ENCODE data around the gene PKNOX2. TPM values are rescaled to one million over a fixed set of nuclear protein-coding genes. Genes with fewer than 3 reads are reported as not detected.

Gene PKNOX2
- total RNA-seq, 1 experiment from 2014 or later, result not detected

- H3K4me3 ChIP-seq (ENCODE audit: low read depth, low read length), result no peak overlapping the region
- no peaks in the 10 kb centered on the region for H3K9me3 Mint-ChIP-seq (ENCODE audit: unreplicated experiment)
- no peak overlapping the region for H3K27ac Mint-ChIP-seq (ENCODE audit: unreplicated experiment)
- no peaks in the 10 kb centered on the region for H3K36me3 ChIP-seq (ENCODE audit: control insufficient read depth, insufficient read depth, low read length)
- DNase-seq, result no peak
- CTCF ChIA-PET, result interaction anchor here (0.6 kb wide), 1 partner anchor 17 kb away, joined by 3 read pairs; no protein-coding TSS in a partner anchor
- H3K4me1 ChIP-seq, result no peaks in the 10 kb centered on the region
- H3K27me3 Mint-ChIP-seq (ENCODE audit: insufficient read depth, unreplicated experiment), result peaks cover 38% of the 10 kb centered on the region
- POLR2A ChIA-PET, result no interaction called here
- intact Hi-C loops (cut with micrococcal nuclease; ENCODE audit: unreplicated experiment), result loop anchor here (5.0 kb wide), 1 partner anchor 465 kb away; no protein-coding TSS in a partner anchor
- BruUV-seq (replicated peaks), result no TSS peak
- peaks cover 2% of the 10 kb centered on the region for H3K27me3 ChIP-seq (replicated peaks; ENCODE audit: control insufficient read depth, insufficient read depth, low read length)
- no peaks in the 10 kb centered on the region for H3K36me3 Mint-ChIP-seq (ENCODE audit: insufficient read depth, unreplicated experiment)
- no peak for TF ChIP-seq CTCF (IDR thresholded peaks at IDR 0.05; ENCODE audit: insufficient read depth in 1 of 2, low read depth in 1 of 2, low read length in 1 of 2, severe bottlenecking in 1 of 2, unreplicated experiment in 1 of 2)
- H3K4me1 Mint-ChIP-seq (ENCODE audit: low read depth, unreplicated experiment), result no peaks in the 10 kb centered on the region
- H3K9me3 ChIP-seq, result no peaks in the 10 kb centered on the region
- H3K4me3 Mint-ChIP-seq (ENCODE audit: unreplicated experiment), result no peak overlapping the region
These were observed 242.5 kb downstream of the PKNOX2 start for GRCh38 chr11:125407046-125407445.

- H3K27ac Mint-ChIP-seq (ENCODE audit: unreplicated experiment), result no peak overlapping the region
- TF ChIP-seq CTCF (IDR thresholded peaks at IDR 0.05; ENCODE audit: insufficient read depth in 1 of 2, low read depth in 1 of 2, low read length in 1 of 2, severe bottlenecking in 1 of 2, unreplicated experiment in 1 of 2), result no peak
- Histone ChIP-seq H3K36me3 (ENCODE audit: control insufficient read depth, insufficient read depth, low read length) (no peaks in the 10 kb centered on the region), H3K9me3 (no peaks in the 10 kb centered on the region), H3K4me1 (no peaks in the 10 kb centered on the region), H3K4me3 (ENCODE audit: low read depth, low read length) (no peak overlapping the region), H3K27me3 (replicated peaks; ENCODE audit: control insufficient read depth, insufficient read depth, low read length) (peaks cover 2% of the 10 kb centered on the region)
- H3K4me3 Mint-ChIP-seq (ENCODE audit: unreplicated experiment), result no peak overlapping the region
- no peaks in the 10 kb centered on the region for H3K36me3 Mint-ChIP-seq (ENCODE audit: insufficient read depth, unreplicated experiment)
- ChIA-PET CTCF (no interaction called here), POLR2A (no interaction called here)
- intact Hi-C loops (cut with micrococcal nuclease; ENCODE audit: unreplicated experiment), result loop anchor here (5.0 kb wide), 1 partner anchor 464 kb away; no protein-coding TSS in a partner anchor
- H3K27me3 Mint-ChIP-seq (ENCODE audit: insufficient read depth, unreplicated experiment), result peaks cover 28% of the 10 kb centered on the region
- H3K4me1 Mint-ChIP-seq (ENCODE audit: low read depth, unreplicated experiment), result no peaks in the 10 kb centered on the region
- no peaks in the 10 kb centered on the region for H3K9me3 Mint-ChIP-seq (ENCODE audit: unreplicated experiment)
- DNase-seq, result no peak
- no TSS peak for BruUV-seq (replicated peaks)
These were observed 243.8 kb downstream of the PKNOX2 start for GRCh38 chr11:125408311-125408711.

GRCh38 chr11:125410091-125410490 is 245.5 kb downstream of the PKNOX2 start:
- Histone ChIP-seq H3K36me3 (ENCODE audit: control insufficient read depth, insufficient read depth, low read length) (no peaks in the 10 kb centered on the region), H3K4me3 (ENCODE audit: low read depth, low read length) (no peak overlapping the region), H3K4me1 (no peaks in the 10 kb centered on the region), H3K9me3 (no peaks in the 10 kb centered on the region), H3K27me3 (replicated peaks; ENCODE audit: control insufficient read depth, insufficient read depth, low read length) (no peaks in the 10 kb centered on the region; the same call in 1 of the 2 replicates)
- DNase-seq, result no peak
- no peak overlapping the region for H3K4me3 Mint-ChIP-seq (ENCODE audit: unreplicated experiment)
- H3K4me1 Mint-ChIP-seq (ENCODE audit: low read depth, unreplicated experiment), result no peaks in the 10 kb centered on the region
- no peaks in the 10 kb centered on the region for H3K36me3 Mint-ChIP-seq (ENCODE audit: insufficient read depth, unreplicated experiment)
- ChIA-PET POLR2A (interaction anchor here (0.5 kb wide), 1 partner anchor 714 kb away, joined by 3 read pairs; no protein-coding TSS in a partner anchor), CTCF (interaction anchor here (0.6 to 1.1 kb wide), 2 partner anchors 19 to 328 kb away, joined by 3 read pairs; no protein-coding TSS in a partner anchor)
- no peak overlapping the region for H3K27ac Mint-ChIP-seq (ENCODE audit: unreplicated experiment)
- BruUV-seq (replicated peaks), result no TSS peak
- H3K27me3 Mint-ChIP-seq (ENCODE audit: insufficient read depth, unreplicated experiment), result peaks cover 26% of the 10 kb centered on the region
- intact Hi-C loops (cut with micrococcal nuclease; ENCODE audit: unreplicated experiment), result no loop called here
- no peaks in the 10 kb centered on the region for H3K9me3 Mint-ChIP-seq (ENCODE audit: unreplicated experiment)
- TF ChIP-seq CTCF (IDR thresholded peaks at IDR 0.05; ENCODE audit: insufficient read depth in 1 of 2, low read depth in 1 of 2, low read length in 1 of 2, severe bottlenecking in 1 of 2, unreplicated experiment in 1 of 2), result no peak

All from Caco-2 (cell line).